Measurements from ENCODE around the gene ASTN2.

ASTN2 gene

DNA sequence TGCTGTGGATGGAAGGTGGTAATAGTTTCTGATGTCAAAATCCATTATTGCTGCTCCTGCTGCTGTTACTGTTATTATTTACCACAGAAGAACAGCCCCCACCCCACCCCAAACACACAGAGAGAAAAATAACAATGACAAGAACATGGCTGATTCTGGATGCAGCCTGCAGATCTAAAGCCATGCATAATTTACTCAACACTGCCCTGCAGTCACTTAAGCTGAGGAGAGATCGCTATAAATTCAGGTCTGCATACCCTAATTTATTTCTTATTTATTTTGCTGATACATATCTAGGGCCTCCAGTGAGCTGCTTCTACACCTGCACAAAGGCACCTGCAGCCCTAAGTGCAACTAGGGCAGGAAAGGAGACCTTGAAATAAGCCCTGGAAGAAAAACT is 595.7 kb downstream of the ASTN2 start:
- TF ChIP-seq ZFX (IDR thresholded peaks at IDR 0.05): no peak
- TF ChIP-seq, protein P1, sequence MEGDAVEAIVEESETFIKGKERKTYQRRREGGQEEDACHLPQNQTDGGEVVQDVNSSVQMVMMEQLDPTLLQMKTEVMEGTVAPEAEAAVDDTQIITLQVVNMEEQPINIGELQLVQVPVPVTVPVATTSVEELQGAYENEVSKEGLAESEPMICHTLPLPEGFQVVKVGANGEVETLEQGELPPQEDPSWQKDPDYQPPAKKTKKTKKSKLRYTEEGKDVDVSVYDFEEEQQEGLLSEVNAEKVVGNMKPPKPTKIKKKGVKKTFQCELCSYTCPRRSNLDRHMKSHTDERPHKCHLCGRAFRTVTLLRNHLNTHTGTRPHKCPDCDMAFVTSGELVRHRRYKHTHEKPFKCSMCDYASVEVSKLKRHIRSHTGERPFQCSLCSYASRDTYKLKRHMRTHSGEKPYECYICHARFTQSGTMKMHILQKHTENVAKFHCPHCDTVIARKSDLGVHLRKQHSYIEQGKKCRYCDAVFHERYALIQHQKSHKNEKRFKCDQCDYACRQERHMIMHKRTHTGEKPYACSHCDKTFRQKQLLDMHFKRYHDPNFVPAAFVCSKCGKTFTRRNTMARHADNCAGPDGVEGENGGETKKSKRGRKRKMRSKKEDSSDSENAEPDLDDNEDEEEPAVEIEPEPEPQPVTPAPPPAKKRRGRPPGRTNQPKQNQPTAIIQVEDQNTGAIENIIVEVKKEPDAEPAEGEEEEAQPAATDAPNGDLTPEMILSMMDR (conservative IDR thresholded peaks at IDR 0.05): no peak
- H3K27ac ChIP-seq: no peak overlapping the region

DNA sequence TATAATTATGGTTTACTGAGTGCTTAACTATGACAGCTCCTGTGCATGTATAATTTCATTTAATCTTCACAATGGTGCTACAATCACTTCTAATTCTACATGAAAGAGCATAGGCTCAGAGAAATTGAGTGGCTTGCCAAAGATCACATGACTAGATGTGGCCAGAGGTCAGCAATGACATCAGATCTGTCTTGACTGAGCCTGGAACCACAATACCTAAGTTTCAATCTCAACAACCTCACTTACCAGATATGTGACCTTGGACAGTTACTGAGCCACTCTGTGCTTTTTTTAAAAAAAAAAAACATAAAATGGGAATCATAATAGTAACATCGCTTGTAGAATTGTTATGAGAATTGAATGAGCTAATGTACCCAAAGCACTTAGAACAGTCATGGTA is 597.1 kb downstream of the ASTN2 start:
- TF ChIP-seq ZFX (IDR thresholded peaks at IDR 0.05): no peak
- TF ChIP-seq, protein P1 (conservative IDR thresholded peaks at IDR 0.05): no peak
- no peak overlapping the region for H3K27ac ChIP-seq

DNA sequence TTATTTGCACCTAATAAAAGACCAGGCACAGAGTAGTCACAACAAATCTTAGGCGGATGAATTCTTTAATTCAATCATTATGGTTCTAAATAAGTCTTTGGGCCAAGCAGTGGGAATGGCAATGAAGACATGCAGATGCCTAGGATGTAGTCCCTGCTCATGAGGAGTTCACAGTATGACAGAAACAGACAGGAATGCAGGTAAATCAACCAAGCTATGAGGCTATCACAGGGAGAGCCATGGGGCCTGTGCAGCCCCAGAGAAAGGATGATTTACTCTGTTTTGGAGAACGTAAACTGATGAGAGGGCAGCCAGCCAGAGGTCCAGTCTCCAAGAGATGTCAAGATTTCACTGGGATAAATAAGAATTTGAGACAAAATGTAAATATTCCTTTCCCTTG is 598.4 kb downstream of the ASTN2 start:
- H3K27ac ChIP-seq: no peak overlapping the region
- TF ChIP-seq ZFX (IDR thresholded peaks at IDR 0.05): no peak
- TF ChIP-seq, protein P1 (conservative IDR thresholded peaks at IDR 0.05): no peak

DNA sequence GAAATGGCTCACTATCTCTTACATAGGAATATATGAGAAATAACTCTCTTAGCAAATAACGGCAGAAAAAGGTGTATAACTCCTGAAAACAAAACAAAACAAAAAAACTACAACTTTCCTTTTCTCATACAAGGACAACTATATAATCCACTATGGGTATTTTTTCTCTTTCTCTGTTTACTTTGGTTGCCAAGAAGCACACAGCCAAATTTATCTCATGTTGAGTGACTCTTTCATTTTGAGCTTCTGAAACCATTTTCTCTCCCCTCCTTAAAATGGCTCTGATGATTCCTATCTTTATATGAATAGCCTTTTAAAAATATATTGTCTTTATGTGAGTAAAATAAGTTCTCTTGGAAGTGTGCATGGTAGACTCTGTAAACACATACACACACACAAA is 599.0 kb downstream of the ASTN2 start:
- H3K27ac ChIP-seq: no peak overlapping the region
- TF ChIP-seq, protein P1 (conservative IDR thresholded peaks at IDR 0.05): no peak
- TF ChIP-seq ZFX (IDR thresholded peaks at IDR 0.05): no peak

DNA sequence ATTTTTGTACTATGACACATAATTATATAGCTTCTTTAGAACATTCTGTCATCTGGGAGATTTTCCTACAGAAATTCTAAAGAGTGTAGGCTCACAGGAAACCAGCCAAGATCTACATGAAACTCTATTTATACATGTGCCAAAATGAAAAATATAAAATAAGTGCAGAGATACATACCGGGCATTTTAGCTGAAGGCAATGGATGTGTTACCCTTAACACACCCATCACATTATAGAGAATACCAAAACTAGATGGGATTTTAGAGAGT is 601.9 kb downstream of the ASTN2 start:
- no peak overlapping the region for H3K27ac ChIP-seq
- TF ChIP-seq ZFX (IDR thresholded peaks at IDR 0.05): no peak
- TF ChIP-seq, protein P1 (conservative IDR thresholded peaks at IDR 0.05): no peak

DNA sequence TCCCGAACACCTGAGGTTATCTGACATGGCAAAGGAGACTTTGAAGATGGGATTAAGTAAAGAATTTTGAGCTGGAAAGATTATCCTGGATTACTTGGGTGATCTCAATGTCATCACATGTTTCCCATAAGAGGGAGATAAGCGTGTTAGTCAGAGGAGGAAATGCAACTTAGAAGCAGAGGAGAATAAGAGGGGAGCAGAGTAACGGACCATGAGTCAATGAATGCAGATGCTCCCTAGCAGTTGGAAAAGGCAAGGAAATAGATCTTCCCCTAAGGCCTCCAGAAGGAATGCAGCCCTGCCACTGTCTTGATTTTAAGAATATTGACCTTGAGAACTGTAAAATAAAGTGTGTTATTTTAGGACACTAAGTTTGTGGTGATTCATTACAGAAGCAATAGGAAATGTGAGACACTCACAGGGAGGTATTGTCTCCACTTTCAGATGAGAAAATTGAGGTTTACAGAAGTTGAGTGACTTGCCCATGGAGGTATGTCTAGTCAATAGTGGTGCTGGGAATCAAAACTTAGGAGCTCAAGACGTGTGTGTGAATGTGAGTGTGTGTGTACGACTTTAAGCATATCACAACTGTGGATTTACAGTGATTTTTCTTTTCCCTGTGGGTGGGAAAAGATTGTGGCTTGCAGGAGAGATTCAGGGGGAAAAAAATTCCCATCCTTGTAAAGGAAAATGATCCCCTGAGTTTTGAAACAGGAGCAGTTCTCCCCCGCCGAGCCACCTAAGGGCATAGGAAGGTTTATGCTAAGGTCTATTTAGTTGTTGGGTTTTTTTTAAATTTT is 602.4 kb downstream of the ASTN2 start:
- H3K27ac ChIP-seq: no peak overlapping the region

DNA sequence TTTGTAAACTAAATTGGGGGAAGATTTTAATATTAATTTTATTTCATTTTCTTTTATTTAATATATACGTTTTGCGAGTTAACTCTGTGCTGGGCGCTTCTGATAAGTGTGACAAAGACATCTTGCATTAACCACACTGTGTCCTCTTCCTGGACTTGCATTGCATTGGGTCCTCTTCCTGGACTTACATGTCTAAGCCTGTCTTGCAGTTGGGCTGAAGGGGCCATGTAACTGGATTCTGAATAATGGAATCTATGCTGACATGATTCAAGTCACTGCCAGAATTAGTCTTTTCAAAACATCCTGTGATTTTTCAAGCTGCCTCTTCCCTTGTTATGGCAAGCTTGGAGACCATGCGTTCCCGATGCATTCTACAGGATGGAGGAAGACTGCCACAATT is 605.2 kb downstream of the ASTN2 start:
- TF ChIP-seq, protein P1 (conservative IDR thresholded peaks at IDR 0.05): no peak
- TF ChIP-seq ZFX (IDR thresholded peaks at IDR 0.05): no peak
- no peak overlapping the region for H3K27ac ChIP-seq

More for the DNA sequence above, 602.4 kb downstream of the ASTN2 start:
- TF ChIP-seq ZFX (IDR thresholded peaks at IDR 0.05): no peak
- TF ChIP-seq, protein P1 (conservative IDR thresholded peaks at IDR 0.05): no peak
